Neural cell (in vitro differentiated cells): ENCODE measurements around the gene SHB. TPM values are rescaled to one million over a fixed set of nuclear protein-coding genes. Genes with fewer than 3 reads are reported as not detected.

Experiments
- H2AFZ ChIP-seq: fragments of 200-600, 300-800 bp; sonication (generic), shearing (Covaris generic); 2 replicates; pipeline ENCODE4 v1.6.0; 2014; ENCODE audit warnings: low read depth, mild to moderate bottlenecking, antibody characterized with exemption, low read length, moderate library complexity
- H3F3A ChIP-seq: fragments of 200-600 bp; shearing (Covaris generic); 2 replicates; pipeline ENCODE4 v1.6.1; 2016; ENCODE audit warnings: mild to moderate bottlenecking, moderate library complexity, mixed read lengths, antibody characterized with exemption, low read length; ENCODE audit not compliant: insufficient read depth, poor library complexity, severe bottlenecking
- H3K27ac ChIP-seq: fragments of 200-600, 300-800 bp; sonication (generic), shearing (Covaris generic); 2 replicates; pipeline ENCODE4 v1.5.1; 2014; ENCODE audit warnings: mild to moderate bottlenecking, low read length, moderate library complexity
- H3K27me3 ChIP-seq: fragments of 300-800, 200-600 bp; sonication (generic), shearing (Covaris generic); 2 replicates; pipeline ENCODE4 v1.6.0; 2014; ENCODE audit warnings: mild to moderate bottlenecking, low read depth, low read length, moderate library complexity; ENCODE audit not compliant: insufficient read depth
- H3K36me3 ChIP-seq: fragments of 300-800, 200-600 bp; sonication (generic), shearing (Covaris generic); 2 replicates; pipeline ENCODE4 v1.5.1; 2014; ENCODE audit warnings: mild to moderate bottlenecking, antibody characterized with exemption, low read length, moderate library complexity; ENCODE audit not compliant: insufficient read depth
- H3K4me2 ChIP-seq: fragments of 300-800, 200-600 bp; sonication (generic), shearing (Covaris generic); 2 replicates; pipeline ENCODE4 v1.6.0; 2014; ENCODE audit warnings: mild to moderate bottlenecking, low read length
- H3K4me3 ChIP-seq: fragments of 300-800, 200-600 bp; sonication (generic), shearing (Covaris generic); 2 replicates; pipeline ENCODE4 v1.5.1; 2014; ENCODE audit warnings: mild to moderate bottlenecking, low read length, moderate library complexity
- H3K79me2 ChIP-seq: fragments of 200-600 bp; shearing (Covaris generic); replicated peaks from 2 replicates; pipeline ENCODE4 v1.6.0; 2014; ENCODE audit warnings: mild to moderate bottlenecking, low read length, moderate library complexity; ENCODE audit not compliant: insufficient read depth
- H3K9ac ChIP-seq: fragments of 300-800, 200-600 bp; sonication (generic), shearing (Covaris generic); 2 replicates; pipeline ENCODE4 v1.6.1; 2016; ENCODE audit warnings: mild to moderate bottlenecking, low read length, mixed read lengths
- H3K9me2 ChIP-seq: fragments of 200-600 bp; shearing (Covaris generic); 2 replicates; pipeline ENCODE4 v1.6.1; 2016; ENCODE audit warnings: mild to moderate bottlenecking, low read length, mixed read lengths; ENCODE audit not compliant: insufficient read depth
- H3K9me3 ChIP-seq: fragments of 200-600, 300-800 bp; sonication (generic), shearing (Covaris generic); 2 replicates; pipeline ENCODE4 v1.6.1; 2016; ENCODE audit warnings: mild to moderate bottlenecking, mixed run types, low read length, moderate library complexity, mixed read lengths
- H4K20me1 ChIP-seq: fragments of 200-600 bp; shearing (Covaris generic); 2 replicates; pipeline ENCODE4 v1.6.1; 2016; ENCODE audit warnings: mild to moderate bottlenecking, mixed run types; ENCODE audit not compliant: insufficient read depth
- EP300 ChIP-seq: fragments of 450-650 bp; conservative IDR thresholded peaks from 2 replicates; pipeline ENCODE4 v1.6.1; 2014; ENCODE audit warnings: antibody characterized with exemption, mild to moderate bottlenecking, moderate library complexity; ENCODE audit not compliant: poor library complexity, severe bottlenecking
- EZH2 ChIP-seq: fragments of 200-600, 300-800 bp; shearing (Covaris generic), sonication (generic); IDR thresholded peaks from 2 replicates; pipeline ENCODE4 v1.6.1; 2014; ENCODE audit warnings: antibody characterized with exemption, low read length, borderline replicate concordance, mild to moderate bottlenecking; ENCODE audit not compliant: insufficient read depth, poor library complexity, severe bottlenecking
- MXI1 ChIP-seq: fragments of 450-650 bp; conservative IDR thresholded peaks from 2 replicates; pipeline ENCODE4 v1.6.1; 2014; ENCODE audit warnings: antibody characterized with exemption, mild to moderate bottlenecking; ENCODE audit not compliant: poor library complexity, severe bottlenecking
- POLR2AphosphoS5 ChIP-seq: IDR thresholded peaks from 2 replicates; pipeline ENCODE4 v1.6.1; 2012
- RAD21 ChIP-seq: fragments of 450-650 bp; conservative IDR thresholded peaks from 2 replicates; pipeline ENCODE4 v1.6.1; 2014; ENCODE audit warnings: antibody characterized with exemption, mild to moderate bottlenecking, moderate library complexity
- SMC3 ChIP-seq: fragments of 450-650 bp; conservative IDR thresholded peaks from 2 replicates; pipeline ENCODE4 v1.6.1; 2014; ENCODE audit warnings: antibody characterized with exemption, mild to moderate bottlenecking, moderate library complexity; ENCODE audit not compliant: poor library complexity
- TAF1 ChIP-seq: IDR thresholded peaks from 2 replicates; pipeline ENCODE4 v1.6.1; 2012; ENCODE audit warnings: low read depth
- polyA plus RNA-seq: library from polyadenylated mRNA; depleted of rRNA; stranded (reverse); fragments of >200 nt; gene quantifications from 2 replicates; pipeline ENCODE4 v1.2.3, GENCODE V29; 2014
- TF ChIP-seq, protein P1 (sequence below): IDR thresholded peaks from 2 replicates; pipeline ENCODE4 v1.6.1; 2012; ENCODE audit warnings: borderline replicate concordance
- TF ChIP-seq, protein P2 (sequence below): fragments of 450-650 bp; IDR thresholded peaks from 2 replicates; pipeline ENCODE4 v1.5.1; 2014; ENCODE audit warnings: antibody characterized with exemption, mild to moderate bottlenecking, moderate library complexity; ENCODE audit not compliant: poor library complexity, severe bottlenecking

SHB gene
- polyA plus RNA-seq, 1 donor from 2014 or later = 17.5 TPM

- Histone ChIP-seq H3K9me3 (no peaks in the 10 kb centered on the region), H4K20me1 (no peaks in the 10 kb centered on the region), H3K4me3 (no peak overlapping the region), H3K27me3 (no peaks in the 10 kb centered on the region), H2AFZ (no peak overlapping the region), H3F3A (no peaks in the 10 kb centered on the region), H3K9ac (no peak overlapping the region), H3K9me2 (no peaks in the 10 kb centered on the region), H3K79me2 (peaks cover 7% of the 10 kb centered on the region), H3K4me2 (no peak overlapping the region), H3K27ac (no peak overlapping the region), H3K36me3 (peaks cover 9% of the 10 kb centered on the region)
- TF ChIP-seq MXI1 (no peak), EP300 (no peak), RAD21 (no peak), TAF1 (no peak)
- TF ChIP-seq, protein P1, sequence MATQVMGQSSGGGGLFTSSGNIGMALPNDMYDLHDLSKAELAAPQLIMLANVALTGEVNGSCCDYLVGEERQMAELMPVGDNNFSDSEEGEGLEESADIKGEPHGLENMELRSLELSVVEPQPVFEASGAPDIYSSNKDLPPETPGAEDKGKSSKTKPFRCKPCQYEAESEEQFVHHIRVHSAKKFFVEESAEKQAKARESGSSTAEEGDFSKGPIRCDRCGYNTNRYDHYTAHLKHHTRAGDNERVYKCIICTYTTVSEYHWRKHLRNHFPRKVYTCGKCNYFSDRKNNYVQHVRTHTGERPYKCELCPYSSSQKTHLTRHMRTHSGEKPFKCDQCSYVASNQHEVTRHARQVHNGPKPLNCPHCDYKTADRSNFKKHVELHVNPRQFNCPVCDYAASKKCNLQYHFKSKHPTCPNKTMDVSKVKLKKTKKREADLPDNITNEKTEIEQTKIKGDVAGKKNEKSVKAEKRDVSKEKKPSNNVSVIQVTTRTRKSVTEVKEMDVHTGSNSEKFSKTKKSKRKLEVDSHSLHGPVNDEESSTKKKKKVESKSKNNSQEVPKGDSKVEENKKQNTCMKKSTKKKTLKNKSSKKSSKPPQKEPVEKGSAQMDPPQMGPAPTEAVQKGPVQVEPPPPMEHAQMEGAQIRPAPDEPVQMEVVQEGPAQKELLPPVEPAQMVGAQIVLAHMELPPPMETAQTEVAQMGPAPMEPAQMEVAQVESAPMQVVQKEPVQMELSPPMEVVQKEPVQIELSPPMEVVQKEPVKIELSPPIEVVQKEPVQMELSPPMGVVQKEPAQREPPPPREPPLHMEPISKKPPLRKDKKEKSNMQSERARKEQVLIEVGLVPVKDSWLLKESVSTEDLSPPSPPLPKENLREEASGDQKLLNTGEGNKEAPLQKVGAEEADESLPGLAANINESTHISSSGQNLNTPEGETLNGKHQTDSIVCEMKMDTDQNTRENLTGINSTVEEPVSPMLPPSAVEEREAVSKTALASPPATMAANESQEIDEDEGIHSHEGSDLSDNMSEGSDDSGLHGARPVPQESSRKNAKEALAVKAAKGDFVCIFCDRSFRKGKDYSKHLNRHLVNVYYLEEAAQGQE = no peak
Measured at GRCh38 chr9:37956423-37956820, 112.6 kb downstream of the SHB start.

DNA sequence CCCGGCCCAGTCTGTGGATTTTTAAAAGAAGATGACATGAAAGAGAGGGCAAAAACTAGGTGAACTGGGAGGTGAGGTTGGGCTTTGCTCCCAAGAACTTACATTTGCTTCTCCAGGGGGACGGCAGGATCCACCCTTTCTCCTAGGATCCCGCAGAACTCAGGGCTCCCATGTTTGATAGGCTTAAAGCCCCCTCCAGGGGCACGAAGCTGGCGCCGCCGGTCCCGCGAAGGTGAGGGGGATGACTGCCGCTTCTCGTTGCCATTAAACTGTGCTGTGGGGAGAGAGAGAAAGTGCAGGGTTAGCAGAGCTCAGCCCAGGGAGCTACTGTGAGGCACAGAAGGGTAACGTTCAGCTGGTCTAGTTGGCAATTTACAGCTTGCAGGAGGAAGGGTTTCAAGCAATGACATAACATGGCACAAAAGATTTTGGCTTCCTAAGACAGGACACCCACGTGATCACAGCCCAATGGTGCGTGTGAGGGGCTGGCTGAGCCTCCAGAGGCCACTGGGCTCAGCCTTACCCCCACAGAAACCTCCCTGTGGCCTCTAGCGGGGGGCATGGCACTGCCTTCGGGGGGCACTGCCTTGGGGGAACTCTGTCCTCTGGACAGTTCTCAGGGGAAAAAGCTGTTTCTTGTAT is 113.1 kb downstream of the SHB start:
- Histone ChIP-seq H2AFZ (no peak overlapping the region), H3K9me2 (no peaks in the 10 kb centered on the region), H3F3A (no peaks in the 10 kb centered on the region), H3K9ac (no peak overlapping the region), H3K36me3 (peaks cover 9% of the 10 kb centered on the region), H3K27ac (no peak overlapping the region), H3K4me3 (no peak overlapping the region), H3K9me3 (no peaks in the 10 kb centered on the region), H3K4me2 (no peak overlapping the region), H3K27me3 (no peaks in the 10 kb centered on the region), H4K20me1 (no peaks in the 10 kb centered on the region), H3K79me2 (peaks cover 7% of the 10 kb centered on the region)
- TF ChIP-seq, protein P2, sequence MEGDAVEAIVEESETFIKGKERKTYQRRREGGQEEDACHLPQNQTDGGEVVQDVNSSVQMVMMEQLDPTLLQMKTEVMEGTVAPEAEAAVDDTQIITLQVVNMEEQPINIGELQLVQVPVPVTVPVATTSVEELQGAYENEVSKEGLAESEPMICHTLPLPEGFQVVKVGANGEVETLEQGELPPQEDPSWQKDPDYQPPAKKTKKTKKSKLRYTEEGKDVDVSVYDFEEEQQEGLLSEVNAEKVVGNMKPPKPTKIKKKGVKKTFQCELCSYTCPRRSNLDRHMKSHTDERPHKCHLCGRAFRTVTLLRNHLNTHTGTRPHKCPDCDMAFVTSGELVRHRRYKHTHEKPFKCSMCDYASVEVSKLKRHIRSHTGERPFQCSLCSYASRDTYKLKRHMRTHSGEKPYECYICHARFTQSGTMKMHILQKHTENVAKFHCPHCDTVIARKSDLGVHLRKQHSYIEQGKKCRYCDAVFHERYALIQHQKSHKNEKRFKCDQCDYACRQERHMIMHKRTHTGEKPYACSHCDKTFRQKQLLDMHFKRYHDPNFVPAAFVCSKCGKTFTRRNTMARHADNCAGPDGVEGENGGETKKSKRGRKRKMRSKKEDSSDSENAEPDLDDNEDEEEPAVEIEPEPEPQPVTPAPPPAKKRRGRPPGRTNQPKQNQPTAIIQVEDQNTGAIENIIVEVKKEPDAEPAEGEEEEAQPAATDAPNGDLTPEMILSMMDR = no peak
- TF ChIP-seq TAF1 (no peak), EP300 (no peak), RAD21 (no peak), MXI1 (no peak), SMC3 (no peak), EZH2 (no peak), POLR2AphosphoS5 (no peak)
- TF ChIP-seq, protein P1 = no peak
